ENCODE measurements around the gene MAPK7.

MAPK7 gene

DNA sequence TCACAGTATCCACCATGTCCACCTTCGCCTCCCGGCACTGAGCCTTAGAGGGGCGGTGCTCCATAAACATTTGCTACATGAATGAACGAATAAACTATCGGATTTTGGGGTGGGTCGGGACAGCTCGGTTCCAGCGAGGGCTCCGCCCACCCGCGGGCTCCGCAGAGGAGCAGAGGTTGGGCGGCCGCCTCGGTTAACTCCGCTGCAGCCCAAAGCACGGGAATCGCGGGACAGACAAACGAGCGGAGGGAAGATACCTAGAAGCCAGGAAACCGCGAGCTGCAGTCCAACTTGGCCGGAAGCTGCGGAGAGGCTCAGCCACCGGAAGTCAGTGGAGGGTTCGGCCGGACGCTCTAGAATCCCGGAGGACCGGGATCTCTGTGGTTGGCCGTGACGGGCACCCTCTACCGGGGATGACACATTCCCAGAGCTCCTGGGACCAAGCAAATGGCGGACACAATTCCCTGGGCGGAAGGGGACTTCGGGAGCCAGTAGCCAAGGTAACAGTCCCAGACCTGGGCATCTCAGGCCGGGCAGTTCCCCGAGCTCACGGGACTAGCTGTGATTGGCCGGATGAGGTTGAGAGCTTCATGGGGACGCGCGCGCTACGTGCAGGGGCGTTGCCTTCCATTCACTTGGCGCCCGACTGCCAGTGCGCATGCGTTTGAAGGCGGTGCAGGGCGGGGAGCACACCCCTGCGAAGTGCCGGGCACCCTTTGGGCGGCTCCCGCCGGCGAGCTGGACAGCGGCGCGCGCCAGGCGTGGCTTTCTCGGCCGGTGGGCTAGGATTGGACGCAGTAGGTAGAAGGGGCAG, 489 bp upstream of the MAPK7 start:
- peak; percentile 83 to 100 (median 99) for DNase-seq

DNA sequence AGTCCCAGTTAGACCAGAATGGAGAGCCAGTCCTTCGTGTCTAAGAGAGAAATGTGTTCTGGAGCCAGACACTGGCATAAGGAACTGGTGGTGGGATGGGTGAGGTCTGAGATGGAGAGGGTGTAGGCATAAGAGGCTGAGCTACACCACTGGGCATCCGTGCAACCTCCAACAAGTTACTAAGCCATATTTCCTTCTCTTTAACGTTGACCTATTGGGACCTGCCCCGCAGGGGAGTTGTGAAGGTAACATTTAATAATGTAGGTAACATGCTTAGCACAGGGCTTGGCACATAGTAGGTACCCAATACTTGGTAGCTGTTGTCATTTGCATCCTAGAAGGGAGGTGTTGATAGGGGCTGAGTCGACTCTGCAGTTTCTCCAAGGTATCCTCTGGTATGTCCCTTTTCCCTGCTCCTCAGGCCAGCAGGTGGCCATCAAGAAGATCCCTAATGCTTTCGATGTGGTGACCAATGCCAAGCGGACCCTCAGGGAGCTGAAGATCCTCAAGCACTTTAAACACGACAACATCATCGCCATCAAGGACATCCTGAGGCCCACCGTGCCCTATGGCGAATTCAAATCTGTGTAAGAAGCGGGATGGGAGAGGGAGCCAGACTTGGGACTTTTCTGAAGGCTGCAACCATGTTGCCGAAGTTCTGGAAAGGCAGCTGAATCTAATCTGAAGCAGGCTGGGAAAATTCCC, 1.2 kb downstream of the MAPK7 start:
- no peak for DNase-seq

DNA sequence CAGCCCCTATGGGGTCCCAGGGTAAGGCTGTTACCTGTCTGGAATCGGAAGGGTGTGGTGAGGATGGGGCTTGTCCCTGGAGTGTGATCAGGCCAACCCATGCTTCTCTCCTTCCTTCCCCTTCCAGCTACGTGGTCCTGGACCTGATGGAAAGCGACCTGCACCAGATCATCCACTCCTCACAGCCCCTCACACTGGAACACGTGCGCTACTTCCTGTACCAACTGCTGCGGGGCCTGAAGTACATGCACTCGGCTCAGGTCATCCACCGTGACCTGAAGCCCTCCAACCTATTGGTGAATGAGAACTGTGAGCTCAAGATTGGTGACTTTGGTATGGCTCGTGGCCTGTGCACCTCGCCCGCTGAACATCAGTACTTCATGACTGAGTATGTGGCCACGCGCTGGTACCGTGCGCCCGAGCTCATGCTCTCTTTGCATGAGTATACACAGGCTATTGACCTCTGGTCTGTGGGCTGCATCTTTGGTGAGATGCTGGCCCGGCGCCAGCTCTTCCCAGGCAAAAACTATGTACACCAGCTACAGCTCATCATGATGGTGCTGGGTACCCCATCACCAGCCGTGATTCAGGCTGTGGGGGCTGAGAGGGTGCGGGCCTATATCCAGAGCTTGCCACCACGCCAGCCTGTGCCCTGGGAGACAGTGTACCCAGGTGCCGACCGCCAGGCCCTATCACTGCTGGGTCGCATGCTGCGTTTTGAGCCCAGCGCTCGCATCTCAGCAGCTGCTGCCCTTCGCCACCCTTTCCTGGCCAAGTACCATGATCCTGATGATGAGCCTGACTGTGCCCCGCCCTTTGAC, 2.4 kb downstream of the MAPK7 start:
- no peak for DNase-seq

DNA sequence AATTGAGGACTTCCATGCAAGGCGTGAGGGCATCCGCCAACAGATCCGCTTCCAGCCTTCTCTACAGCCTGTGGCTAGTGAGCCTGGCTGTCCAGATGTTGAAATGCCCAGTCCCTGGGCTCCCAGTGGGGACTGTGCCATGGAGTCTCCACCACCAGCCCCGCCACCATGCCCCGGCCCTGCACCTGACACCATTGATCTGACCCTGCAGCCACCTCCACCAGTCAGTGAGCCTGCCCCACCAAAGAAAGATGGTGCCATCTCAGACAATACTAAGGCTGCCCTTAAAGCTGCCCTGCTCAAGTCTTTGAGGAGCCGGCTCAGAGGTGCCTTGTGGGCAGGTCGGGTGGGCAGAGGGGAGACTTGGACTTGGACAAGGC, 3.1 kb downstream of the MAPK7 start:
- DNase-seq: no peak

DNA sequence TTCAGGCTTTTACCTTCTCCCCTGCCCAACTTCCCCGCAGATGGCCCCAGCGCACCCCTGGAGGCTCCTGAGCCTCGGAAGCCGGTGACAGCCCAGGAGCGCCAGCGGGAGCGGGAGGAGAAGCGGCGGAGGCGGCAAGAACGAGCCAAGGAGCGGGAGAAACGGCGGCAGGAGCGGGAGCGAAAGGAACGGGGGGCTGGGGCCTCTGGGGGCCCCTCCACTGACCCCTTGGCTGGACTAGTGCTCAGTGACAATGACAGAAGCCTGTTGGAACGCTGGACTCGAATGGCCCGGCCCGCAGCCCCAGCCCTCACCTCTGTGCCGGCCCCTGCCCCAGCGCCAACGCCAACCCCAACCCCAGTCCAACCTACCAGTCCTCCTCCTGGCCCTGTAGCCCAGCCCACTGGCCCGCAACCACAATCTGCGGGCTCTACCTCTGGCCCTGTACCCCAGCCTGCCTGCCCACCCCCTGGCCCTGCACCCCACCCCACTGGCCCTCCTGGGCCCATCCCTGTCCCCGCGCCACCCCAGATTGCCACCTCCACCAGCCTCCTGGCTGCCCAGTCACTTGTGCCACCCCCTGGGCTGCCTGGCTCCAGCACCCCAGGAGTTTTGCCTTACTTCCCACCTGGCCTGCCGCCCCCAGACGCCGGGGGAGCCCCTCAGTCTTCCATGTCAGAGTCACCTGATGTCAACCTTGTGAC, 3.6 kb downstream of the MAPK7 start:
- DNase-seq: no peak

DNA sequence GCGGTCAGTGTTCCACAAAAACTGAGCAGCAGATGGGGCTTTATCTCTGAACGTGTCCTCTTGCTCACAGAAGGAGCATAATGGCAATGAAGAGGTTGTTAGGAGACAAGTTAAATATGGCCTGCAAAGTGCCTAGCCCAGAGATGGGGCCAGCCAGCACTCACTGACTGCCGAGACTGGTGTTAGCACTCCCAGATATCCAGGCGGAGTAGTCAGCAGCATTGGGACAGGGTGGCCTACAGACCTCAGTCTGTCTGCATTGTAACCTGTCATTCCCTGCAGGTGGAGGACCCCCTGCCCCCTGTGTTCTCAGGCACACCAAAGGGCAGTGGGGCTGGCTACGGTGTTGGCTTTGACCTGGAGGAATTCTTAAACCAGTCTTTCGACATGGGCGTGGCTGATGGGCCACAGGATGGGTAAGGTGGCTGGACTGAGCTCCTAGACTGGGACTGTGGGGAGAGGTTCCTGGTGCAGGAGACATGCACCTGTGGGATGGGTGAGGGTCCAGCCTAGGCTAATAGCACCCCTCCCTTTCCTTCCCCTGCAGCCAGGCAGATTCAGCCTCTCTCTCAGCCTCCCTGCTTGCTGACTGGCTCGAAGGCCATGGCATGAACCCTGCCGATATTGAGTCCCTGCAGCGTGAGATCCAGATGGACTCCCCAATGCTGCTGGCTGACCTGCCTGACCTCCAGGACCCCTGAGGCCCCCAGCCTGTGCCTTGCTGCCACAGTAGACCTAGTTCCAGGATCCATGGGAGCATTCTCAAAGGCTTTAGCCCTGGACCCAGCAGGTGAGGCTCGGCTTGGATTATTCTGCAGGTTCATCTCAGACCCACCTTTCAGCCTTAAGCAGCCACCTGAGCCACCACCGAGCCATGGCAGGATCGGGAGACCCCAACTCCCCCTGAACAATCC, 4.5 kb downstream of the MAPK7 start:
- no peak for DNase-seq

DNA sequence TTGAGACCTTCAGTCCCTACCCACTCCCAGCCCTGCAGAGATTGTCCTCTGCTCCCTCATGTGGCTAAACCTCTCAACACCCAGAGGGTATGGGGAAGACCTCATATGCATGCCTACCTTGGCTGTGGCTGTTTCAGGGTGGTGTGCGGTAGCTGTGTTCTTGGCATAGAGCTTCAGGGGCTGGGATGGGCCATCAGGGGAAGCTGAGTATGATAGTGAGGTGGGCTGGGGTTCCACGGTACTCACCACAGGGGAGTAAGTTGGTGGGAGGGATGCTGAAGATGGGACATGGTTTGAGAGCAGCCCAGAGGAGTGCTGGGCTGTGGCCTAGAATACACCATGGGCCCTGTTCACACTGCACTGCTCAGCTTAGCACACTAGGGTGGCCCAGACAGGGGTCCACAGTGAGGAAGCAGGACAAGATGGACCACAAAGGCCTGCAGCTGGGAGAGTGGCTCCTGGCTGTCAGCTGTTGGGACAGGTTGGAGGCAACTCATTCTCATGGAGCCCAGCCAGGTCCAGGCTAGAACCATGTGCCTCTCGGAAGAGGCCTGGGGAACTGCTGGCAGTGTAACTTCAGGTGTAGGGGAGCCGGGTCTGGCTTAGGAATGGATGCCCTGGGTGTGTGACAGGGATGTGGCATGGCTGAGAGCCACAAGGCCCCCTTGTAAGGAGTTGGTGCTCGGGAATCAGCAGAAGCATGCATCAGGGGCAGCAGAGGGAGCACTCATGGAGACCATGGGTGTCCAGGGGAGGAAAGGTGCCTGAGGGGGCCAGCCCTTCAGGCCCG, 5.6 kb downstream of the MAPK7 start:
- DNase-seq: no peak

DNA sequence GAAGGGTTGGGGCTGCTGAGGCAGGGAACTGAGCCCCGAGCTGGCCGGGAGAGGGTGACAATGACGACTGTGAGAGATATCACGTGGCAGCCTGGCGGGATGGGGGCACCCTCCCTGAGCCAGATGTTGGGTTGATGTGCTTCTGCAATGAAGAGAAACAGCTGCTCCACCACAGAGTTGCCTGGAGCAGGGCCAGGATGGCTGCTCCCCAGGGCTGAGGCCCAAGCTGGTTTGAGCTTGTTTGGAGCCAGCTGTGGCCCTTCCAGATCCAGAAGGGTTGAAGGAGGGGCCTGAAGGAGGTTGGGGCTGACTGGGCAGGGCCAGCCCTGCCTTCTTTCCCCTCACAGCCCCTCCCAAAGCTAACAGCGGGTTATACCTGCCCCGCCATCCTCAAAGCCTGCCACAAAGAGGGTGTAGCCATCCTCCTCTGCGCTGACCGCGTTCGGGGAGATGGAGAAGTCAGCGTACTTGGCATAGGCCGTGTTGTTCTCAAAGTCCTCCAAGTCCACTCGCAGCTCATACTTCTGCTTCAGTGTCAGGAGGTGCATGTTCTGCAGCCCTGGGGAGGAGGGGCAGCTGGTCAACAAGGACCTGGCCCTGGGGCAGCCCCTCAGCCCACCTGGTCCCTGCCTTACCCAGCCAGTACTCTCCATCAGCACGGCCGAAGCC, 6.6 kb downstream of the MAPK7 start:
- peak in 50 of 56 donors; percentile 19 to 97 (median 78) for DNase-seq

DNA sequence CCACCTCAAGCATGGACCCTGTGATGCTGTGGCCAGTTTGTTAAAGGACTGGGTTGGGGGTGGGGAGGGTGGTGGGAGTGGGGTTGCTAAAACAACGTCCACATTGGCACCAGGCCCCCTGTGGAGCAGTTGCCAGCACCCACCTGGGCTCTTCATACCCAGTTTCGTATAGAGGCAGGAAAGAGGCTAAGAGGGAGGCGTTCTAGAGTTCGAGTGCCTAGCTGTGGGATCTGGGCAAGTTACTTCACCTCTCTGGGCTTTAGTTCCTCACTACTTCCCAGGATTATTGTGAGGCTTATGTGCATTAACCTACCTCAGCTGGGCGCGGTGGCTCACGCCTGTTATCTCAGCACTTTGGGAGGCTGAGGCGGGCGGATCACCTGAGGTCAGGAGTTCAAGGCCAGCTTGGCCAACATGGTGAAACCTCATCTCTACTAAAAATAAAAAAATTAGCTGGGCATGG, 7.3 kb downstream of the MAPK7 start:
- no peak for DNase-seq

DNA sequence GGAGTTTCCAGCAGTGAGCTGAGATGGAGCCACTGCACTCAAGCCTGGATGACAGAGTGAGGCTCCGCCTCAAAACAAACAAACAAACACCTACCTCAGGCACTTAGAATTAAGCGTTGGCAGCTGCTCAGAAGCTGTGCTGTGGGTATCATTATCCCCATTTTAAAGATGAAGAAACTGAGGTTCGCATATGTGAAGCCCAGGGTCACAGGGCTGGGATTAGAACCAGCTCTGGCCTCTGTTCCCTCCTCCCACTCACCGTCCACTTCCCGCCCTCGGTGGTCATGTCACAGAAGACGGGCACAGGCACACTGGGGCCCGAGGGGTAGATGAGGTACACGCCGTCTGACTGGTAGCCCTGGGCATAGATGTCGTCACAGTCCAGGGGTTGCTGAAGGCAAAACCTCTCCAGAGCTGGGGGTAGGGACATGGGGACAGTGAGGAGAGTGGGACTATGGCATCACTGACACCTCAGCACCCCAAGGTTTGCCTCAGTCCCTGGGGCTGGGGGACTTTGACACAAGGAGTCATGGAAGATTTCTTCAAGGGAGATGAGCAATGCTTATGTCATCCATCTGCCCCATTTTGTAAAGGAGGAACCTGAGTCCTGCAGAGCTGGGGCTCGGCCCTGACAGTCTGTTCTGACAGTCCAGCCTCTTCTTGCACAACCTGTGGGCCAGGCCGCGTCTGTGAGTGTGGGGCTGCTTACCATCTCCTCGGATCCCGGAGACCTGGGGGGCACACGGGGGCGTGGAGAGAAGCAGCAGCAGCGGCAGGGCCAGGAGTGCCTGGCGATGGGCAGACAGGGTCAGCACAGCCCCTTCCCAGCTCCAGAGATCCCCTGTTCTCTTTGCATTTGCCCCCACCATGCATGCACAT, 8.0 kb downstream of the MAPK7 start:
- no peak for DNase-seq

DNA sequence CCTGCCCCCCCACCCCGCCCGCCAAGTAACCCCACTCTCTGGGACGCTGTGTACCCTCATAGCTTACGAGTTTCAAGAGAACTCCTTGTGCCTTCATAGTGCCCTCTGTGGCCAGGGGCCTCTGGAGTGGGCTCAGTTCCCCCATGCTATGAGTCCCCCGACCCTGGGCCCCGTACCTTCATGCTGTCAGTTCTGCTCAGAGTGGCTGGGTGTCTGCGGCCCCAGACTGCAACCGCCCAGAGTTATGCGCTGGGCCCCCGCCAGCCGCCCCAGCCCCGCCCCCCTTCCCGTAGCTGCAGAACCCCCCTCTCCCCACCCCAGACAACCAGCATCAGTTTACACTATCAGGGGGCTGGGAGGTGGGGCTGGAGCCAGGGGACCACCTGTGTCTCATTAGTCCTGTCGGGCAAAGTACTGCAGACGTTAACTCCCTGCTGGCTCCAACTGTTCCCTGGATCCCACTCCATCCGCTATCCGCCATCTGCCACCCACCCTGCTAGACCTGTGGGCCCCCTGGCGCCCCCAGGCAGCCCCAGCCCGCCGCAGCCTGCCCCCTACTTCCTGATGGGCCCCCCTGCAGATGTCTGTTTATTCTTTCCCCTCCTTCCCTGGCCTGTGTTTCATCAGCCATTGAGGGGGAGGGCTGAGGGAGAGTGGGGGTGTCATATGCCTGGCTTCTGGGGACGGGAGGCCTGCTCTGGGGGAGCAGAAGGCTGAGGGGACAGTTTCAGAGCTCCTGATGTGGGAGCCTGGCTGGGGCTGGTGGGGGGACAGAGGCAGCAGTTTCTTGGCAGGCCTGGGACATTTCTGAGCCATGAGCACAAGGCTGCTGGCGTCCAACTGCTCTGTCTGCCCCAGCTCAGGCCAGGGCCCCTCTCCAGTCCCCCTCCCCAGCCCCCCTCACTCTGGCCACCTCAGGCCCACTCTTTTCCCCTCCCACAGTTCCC, 8.9 kb downstream of the MAPK7 start, which contains the start of gene MFAP4:
TSS of gene MFAP4 (minus strand) at position 217 of the 947 bp plus-strand sequence. CDS start at position 182, 35 bp downstream.
- peak in 22 of 56 donors; percentile 24 to 73 (median 40) for DNase-seq

DNA sequence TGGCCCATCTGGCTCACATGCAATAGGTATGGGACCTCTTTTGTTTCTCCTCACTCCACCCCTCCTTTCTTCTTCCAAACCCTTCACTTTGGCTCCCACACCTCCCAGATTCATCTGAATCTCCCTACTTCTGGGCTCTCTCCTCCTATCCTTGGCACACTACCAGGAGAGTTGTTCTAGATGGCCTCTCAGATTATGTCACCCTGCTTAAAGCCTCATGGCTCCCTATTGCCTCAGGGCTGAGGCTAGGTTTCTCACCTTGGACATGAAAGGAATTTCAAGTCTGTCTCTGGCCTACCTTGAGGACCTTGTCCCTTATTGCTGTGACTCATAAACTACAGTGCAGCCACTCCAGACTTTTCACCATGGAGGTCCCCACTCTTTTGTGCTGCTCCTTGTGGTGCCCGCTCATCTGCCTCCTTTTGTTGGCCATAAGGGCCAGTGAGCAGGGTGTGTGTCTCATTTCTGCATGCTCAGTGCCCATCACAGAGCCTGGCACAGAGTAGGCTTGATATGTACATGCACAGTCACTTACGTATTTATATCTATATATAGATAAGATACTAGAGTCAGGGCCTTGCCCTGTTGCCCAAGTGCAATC, 9.7 kb downstream of the MAPK7 start:
- DNase-seq: no peak

DNA sequence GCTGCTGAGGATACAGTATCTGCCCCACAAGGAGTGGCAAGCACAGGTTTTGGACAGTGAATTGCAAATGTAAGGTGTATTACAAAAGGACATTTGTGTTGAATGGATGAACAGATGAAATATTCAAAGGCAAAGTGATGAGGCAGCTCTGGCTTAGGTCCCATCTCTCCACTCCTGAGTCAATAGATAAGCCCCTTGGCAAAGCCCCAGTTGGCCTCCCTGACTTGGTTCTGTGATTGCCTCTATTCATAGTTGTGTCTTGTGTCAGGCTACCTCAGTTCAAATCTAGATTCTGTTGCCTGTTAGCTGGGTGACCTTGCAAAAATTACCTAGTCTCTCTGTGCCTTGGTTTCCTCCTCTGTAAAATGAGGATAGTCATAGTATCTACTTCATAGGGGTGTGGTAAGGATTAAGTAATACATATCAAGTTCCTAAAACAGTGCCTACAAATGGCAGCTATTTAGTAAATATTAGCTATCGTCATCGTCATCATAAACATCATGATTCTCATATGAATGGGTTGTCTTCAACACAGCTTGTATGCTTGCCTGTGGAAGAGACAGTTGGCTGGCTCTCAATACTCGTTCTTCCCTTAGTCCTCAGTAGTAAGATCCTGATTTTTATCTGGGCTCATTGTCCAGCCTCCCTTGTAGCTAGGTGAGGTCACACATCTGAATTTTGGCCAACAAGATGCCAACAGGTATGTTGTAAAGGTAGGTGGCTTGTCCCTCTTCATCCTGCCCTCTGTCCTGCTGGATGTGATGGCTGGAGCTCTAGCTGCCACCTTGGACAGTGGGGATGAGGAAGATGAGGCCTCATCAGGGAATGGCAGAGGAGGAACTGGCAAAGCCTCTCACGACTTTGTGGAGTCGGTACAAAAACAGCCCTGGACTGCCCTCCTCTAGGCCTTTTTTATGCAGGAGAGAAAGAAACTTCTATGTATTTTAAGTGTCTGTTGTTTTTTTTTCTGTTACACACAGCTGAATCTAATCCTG, 10.8 kb downstream of the MAPK7 start:
- DNase-seq: no peak

DNA sequence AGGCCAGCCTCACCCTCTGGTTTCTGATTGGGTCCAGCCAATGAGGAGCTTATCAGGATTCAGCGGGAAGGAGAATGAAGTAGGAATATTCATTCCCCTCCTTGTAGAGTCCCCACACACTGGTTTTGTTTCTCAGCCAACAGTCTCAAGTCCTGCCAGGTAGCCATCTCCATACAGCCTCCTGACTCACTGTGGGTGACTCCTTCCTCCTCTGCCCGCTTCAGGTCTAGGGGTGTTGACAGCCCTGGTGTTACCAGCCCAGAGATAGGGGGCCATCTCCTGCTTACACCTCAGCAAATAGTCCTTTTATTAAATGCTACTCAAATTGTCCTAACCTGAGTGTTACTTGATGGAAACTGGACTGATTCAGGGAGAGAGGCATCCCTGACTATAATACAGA, 12.7 kb downstream of the MAPK7 start:
- no peak for DNase-seq

DNA sequence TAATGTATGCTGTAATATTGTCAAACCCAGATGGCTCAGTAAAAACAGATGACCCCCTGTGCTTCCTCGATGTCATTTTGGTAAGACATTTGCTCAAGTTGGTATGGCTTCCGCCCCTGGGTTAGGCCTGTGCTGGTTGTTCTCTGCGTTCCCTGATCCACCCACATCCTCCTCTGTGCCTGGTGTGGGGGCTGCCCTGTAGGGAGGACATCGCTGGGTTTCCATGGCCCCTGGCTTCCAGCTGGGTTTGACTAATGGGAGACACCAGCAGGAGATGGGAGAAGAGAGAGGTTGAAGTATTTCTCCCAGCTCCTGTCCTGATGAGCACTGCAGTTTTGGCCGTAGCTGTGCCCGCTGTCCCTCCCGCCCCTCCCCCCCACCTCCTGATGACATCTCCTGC, 13.1 kb downstream of the MAPK7 start:
- DNase-seq: no peak

Measured in amygdala (tissue), 56 donors.